Pancreas (tissue), 10 donors: ENCODE measurements around the gene TAMALIN. TPM values are rescaled to one million over a fixed set of nuclear protein-coding genes. Genes with fewer than 3 reads are reported as not detected.

Experiments used
- ATAC-seq, 4 donors: fragments of 200-7000 bp; cut with Tn5 transposase; one replicate each; pipeline versions ENCODE4 v1.8.0 to v1.9.1; 2020; ENCODE audit warnings: mild to moderate bottlenecking in 4 of 4, moderate library complexity in 4 of 4
- DNase-seq, 6 donors: peaks; one replicate each; pipeline ENCODE4 v3.0.0-alpha.2; 2020
- FAIRE-seq: peaks from 2 replicates; lab custom pipeline; 2012; peaks lifted over from hg19 to GRCh38; lab: Jason Lieb, UNC
- H3K27ac ChIP-seq, 4 donors: fragments of 200-600 bp; sonication (generic); 1 replicate in 3 of 4; 2 replicates in 1 of 4; pipeline versions ENCODE4 v1.5.0 to v1.8.0; 2020
- H3K27me3 ChIP-seq, 4 donors: fragments of 200-600 bp; one replicate each; pipeline ENCODE4 v1.8.0; 2021
- H3K36me3 ChIP-seq, 3 donors: fragments of 200-600 bp; sonication (generic) in 1 of 3; one replicate each; pipeline versions ENCODE4 v1.5.0 to v1.8.0; 2020 to 2021
- H3K4me1 ChIP-seq, 3 donors: fragments of 200-600 bp; one replicate each; pipeline ENCODE4 v1.8.0; 2021
- H3K4me3 ChIP-seq, 4 donors: fragments of 200-600 bp; sonication (generic) in 2 of 4; one replicate each; pipeline versions ENCODE4 v1.5.0 to v1.8.0; 2020 to 2021
- H3K9me3 ChIP-seq, 4 donors: fragments of 200-600 bp; one replicate each; pipeline ENCODE4 v1.8.0; 2021
- CTCF ChIP-seq, 4 donors: fragments of 200-600 bp; sonication (generic) in 3 of 4; IDR thresholded peaks; one replicate each; pipeline versions ENCODE4 v1.5.0 to v1.8.0; 2021; ENCODE audit warnings: antibody characterized with exemption in 4 of 4
- WGBS, 2 donors: extraction: QIAGEN DNeasy Blood & Tissue Kit; methylation state at CpG; one replicate each; pipeline ENCODE4 v1.1.7; 2013; 5-methylcytosine and 5-hydroxymethylcytosine counted together
- intact Hi-C, 3 donors: fragments of 100-400 bp; cut with DNase I; formaldehyde crosslinking; loops; one replicate each; pipeline versions ENCODE4 v1.11.1 to v1.14.2; 2022
- polyA plus RNA-seq, 2 donors: library from polyadenylated mRNA; stranded (reverse); fragments of 200-250 nt; gene quantifications; one replicate each; pipeline ENCODE4 v1.2.3, GENCODE V29; 2013
- total RNA-seq, 6 donors: library from RNA; stranded (reverse); fragmentation: NEBNext Ultra II Directional in 4 of 6; extraction: Animal tissue kit (Norgen Biotek cat#: 25700) in 4 of 6; gene quantifications; one replicate each; pipeline versions ENCODE4 v1.2.1 to v1.2.4, GENCODE V29; 2021 to 2023
- donor health status: healthy with polysubstance abuse.
- donor health status: DM: no; HTN: no; CAD: no; lungs with moderate emphysema.
- donor health status: DM: no; HTN: no; CAD: no.
- donor health status: control.
- donor health status: control.
- donor health status: Bipolar disorder and iron deficiency.
- donor health status: DM: yes; HTN: yes; CAD: no.
- donor health status: DM: no; HTN: no; CAD: no.
- donor health status: DM: no; HTN: no; CAD: no.
- donor health status: DM: yes; HTN: yes; CAD: no.

TAMALIN gene
- total and polyA plus RNA-seq, 8 donors: 7.1 to 51.6 (median 13.6) TPM

DNA sequence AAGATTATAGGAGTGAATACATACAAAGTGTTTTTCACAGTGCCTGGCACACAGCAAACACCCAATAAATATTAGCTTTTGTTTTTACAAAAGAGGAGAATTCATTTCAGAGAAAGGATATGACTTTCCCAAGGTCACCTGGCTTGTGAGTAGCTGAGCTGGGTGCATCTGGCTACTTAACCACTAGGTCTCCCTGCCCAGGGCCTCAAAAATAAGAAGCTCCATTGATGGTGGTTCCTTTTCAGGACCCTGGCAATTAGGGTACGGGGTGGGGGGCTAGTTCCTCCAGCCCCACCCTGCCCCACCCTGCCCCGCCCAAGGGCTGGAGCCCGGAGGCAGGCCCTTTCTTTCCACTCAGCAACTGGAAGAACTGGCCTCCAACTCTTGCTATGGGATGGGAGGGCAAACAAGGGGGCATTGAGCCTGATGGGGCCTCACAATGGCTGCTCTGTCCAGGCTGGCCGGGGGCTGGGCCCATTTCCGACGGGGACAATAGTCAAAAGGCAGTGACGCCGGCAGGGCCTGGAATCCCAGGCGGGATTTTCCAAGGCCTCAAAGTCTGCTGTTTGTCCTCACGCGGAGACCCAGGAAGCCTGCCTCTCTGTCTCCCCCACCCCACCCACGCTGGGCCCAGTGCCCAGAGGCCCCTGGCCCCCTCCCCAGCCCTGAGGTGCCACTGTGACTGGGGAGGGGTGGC lies 54.9 kb downstream of the TAMALIN start:
- peaks cover 0 to 7% (median 3%) of the 10 kb centered on the region in 3 donors for H3K4me1 ChIP-seq
- intact Hi-C loops: no loop called here
- ATAC-seq (no peak), DNase-seq (peak in 2 of 6 donors; percentile 53 to 77), FAIRE-seq (no peak)
- no peak for TF ChIP-seq CTCF (IDR thresholded peaks at IDR 0.05)
- 68 to 73% methylated on average over 12 of the region's 12 CpGs for WGBS, 2 donors
- H3K27me3 ChIP-seq: no peaks in the 10 kb centered on the region
- peak overlapping the region in 1 of 4 donors; percentile 23 for H3K27ac ChIP-seq
- H3K4me3 ChIP-seq: no peak overlapping the region
- peaks cover 0 to 26% (median 4%) of the 10 kb centered on the region in 3 donors for H3K36me3 ChIP-seq
- no peaks in the 10 kb centered on the region for H3K9me3 ChIP-seq

- DNase-seq (peak in 2 of 6 donors; percentile 27 to 67), FAIRE-seq (no peak), ATAC-seq (no peak)
- peaks cover 0 to 18% (median under 1%) of the 10 kb centered on the region in 3 donors for H3K36me3 ChIP-seq
- no peaks in the 10 kb centered on the region for H3K27me3 ChIP-seq
- intact Hi-C loops: no loop called here
- H3K4me3 ChIP-seq: no peak overlapping the region
- WGBS, 2 donors: 70 to 74% methylated on average over 6 of the region's 6 CpGs
- no peaks in the 10 kb centered on the region for H3K9me3 ChIP-seq
- peaks cover 0 to 7% (median 3%) of the 10 kb centered on the region in 3 donors for H3K4me1 ChIP-seq
- peak overlapping the region in 2 of 4 donors; percentile 2 to 23 for H3K27ac ChIP-seq
- no peak for TF ChIP-seq CTCF (IDR thresholded peaks at IDR 0.05)
Measured at GRCh38 chr12:52062167-52063081, 55.7 kb downstream of the TAMALIN start.

GRCh38 chr12:52063082-52063924 lies 56.6 kb downstream of the TAMALIN start:
- DNase-seq: peak in 2 of 6 donors; percentile 55 to 78
- peak; percentile 14 to 42 (median 28) for ATAC-seq
- WGBS, 2 donors: 63 to 65% methylated on average over 20 of the region's 20 CpGs
- Histone ChIP-seq H3K27me3 (no peaks in the 10 kb centered on the region), H3K36me3 (peaks cover 0 to 10% (median 0%) of the 10 kb centered on the region in 3 donors), H3K4me1 (peaks cover 0 to 7% (median 3%) of the 10 kb centered on the region in 3 donors), H3K4me3 (no peak overlapping the region), H3K27ac (peak overlapping the region in 3 of 4 donors; percentile 2 to 28 (median 16)), H3K9me3 (no peaks in the 10 kb centered on the region)
- intact Hi-C loops: no loop called here
- TF ChIP-seq CTCF (IDR thresholded peaks at IDR 0.05): no peak
- no peak for FAIRE-seq

- intact Hi-C loops: no loop called here
- no peak for FAIRE-seq
- H3K27me3 ChIP-seq: no peaks in the 10 kb centered on the region
- H3K4me3 ChIP-seq: no peak overlapping the region
- peaks cover 0 to 7% (median 5%) of the 10 kb centered on the region in 3 donors for H3K4me1 ChIP-seq
- H3K9me3 ChIP-seq: no peaks in the 10 kb centered on the region
- H3K27ac ChIP-seq: peak overlapping the region; percentile 16 to 45 (median 31)
- H3K36me3 ChIP-seq: peaks cover 0 to 2% (median 0%) of the 10 kb centered on the region in 3 donors
- 64 to 68% methylated on average over 11 to 12 of the region's 12 CpGs for WGBS, 2 donors
- no peak for TF ChIP-seq CTCF (IDR thresholded peaks at IDR 0.05)
- ATAC-seq: peak; percentile 50 to 77 (median 58)
- peak; percentile 52 to 85 (median 64) for DNase-seq
Measured at GRCh38 chr12:52063981-52064649, 57.4 kb downstream of the TAMALIN start.
